Measurements from ENCODE around the gene ZNF598. TPM values are rescaled to one million over a fixed set of nuclear protein-coding genes. Genes with fewer than 3 reads are reported as not detected.

ZNF598 gene
- polyA plus RNA-seq, 1 donor from 2014 or later = 22.1 TPM

GRCh38 chr16:1978476-1979120, 31.0 kb downstream of the ZNF598 start:
- Histone ChIP-seq H3K4me3 (ENCODE audit: low read length) (no peak overlapping the region), H3K27me3 (ENCODE audit: insufficient read depth, low read depth, low read length) (peaks cover 29% of the 10 kb centered on the region), H3K9me3 (ENCODE audit: low read length) (no peaks in the 10 kb centered on the region), H3K9me2 (ENCODE audit: insufficient read depth, low read length) (no peaks in the 10 kb centered on the region), H3F3A (ENCODE audit: insufficient read depth, low read length, poor library complexity, severe bottlenecking) (no peaks in the 10 kb centered on the region), H3K9ac (ENCODE audit: low read length) (no peak overlapping the region), H3K4me2 (ENCODE audit: low read length) (no peak overlapping the region), H4K20me1 (ENCODE audit: insufficient read depth) (no peaks in the 10 kb centered on the region), H3K79me2 (replicated peaks; ENCODE audit: insufficient read depth, low read length) (no peaks in the 10 kb centered on the region), H3K27ac (ENCODE audit: low read length) (no peak overlapping the region), H3K36me3 (ENCODE audit: insufficient read depth, low read length) (no peaks in the 10 kb centered on the region), H2AFZ (ENCODE audit: low read depth, low read length) (no peak overlapping the region)
- TF ChIP-seq CTCF (IDR thresholded peaks at IDR 0.05; ENCODE audit: poor library complexity, severe bottlenecking) (no peak), TAF1 (IDR thresholded peaks at IDR 0.05; ENCODE audit: low read depth) (no peak), RAD21 (conservative IDR thresholded peaks at IDR 0.05) (no peak), REST (IDR thresholded peaks at IDR 0.05; ENCODE audit: borderline replicate concordance) (no peak), EP300 (conservative IDR thresholded peaks at IDR 0.05; ENCODE audit: poor library complexity, severe bottlenecking) (no peak), MXI1 (conservative IDR thresholded peaks at IDR 0.05; ENCODE audit: poor library complexity, severe bottlenecking) (no peak), EZH2 (IDR thresholded peaks at IDR 0.05; ENCODE audit: borderline replicate concordance, insufficient read depth, low read length, poor library complexity, severe bottlenecking) (no peak), POLR2AphosphoS5 (IDR thresholded peaks at IDR 0.05) (no peak), SMC3 (conservative IDR thresholded peaks at IDR 0.05; ENCODE audit: poor library complexity) (no peak)

- no peak overlapping the region for H3K4me2 ChIP-seq (ENCODE audit: low read length)
- H3K36me3 ChIP-seq (ENCODE audit: insufficient read depth, low read length) = no peaks in the 10 kb centered on the region
- H4K20me1 ChIP-seq (ENCODE audit: insufficient read depth) = no peaks in the 10 kb centered on the region
- H3K4me3 ChIP-seq (ENCODE audit: low read length) = no peak overlapping the region
- no peak overlapping the region for H3K9ac ChIP-seq (ENCODE audit: low read length)
- H3F3A ChIP-seq (ENCODE audit: insufficient read depth, low read length, poor library complexity, severe bottlenecking) = no peaks in the 10 kb centered on the region
- H3K27ac ChIP-seq (ENCODE audit: low read length) = no peak overlapping the region
- no peaks in the 10 kb centered on the region for H3K9me3 ChIP-seq (ENCODE audit: low read length)
- no peak overlapping the region for H2AFZ ChIP-seq (ENCODE audit: low read depth, low read length)
- H3K27me3 ChIP-seq (ENCODE audit: insufficient read depth, low read depth, low read length) = peaks cover 29% of the 10 kb centered on the region
- peaks cover under 1% of the 10 kb centered on the region for H3K79me2 ChIP-seq (replicated peaks; ENCODE audit: insufficient read depth, low read length)
- H3K9me2 ChIP-seq (ENCODE audit: insufficient read depth, low read length) = no peaks in the 10 kb centered on the region
- TF ChIP-seq EZH2 (IDR thresholded peaks at IDR 0.05; ENCODE audit: borderline replicate concordance, insufficient read depth, low read length, poor library complexity, severe bottlenecking) (no peak), MXI1 (conservative IDR thresholded peaks at IDR 0.05; ENCODE audit: poor library complexity, severe bottlenecking) (no peak), SMC3 (conservative IDR thresholded peaks at IDR 0.05; ENCODE audit: poor library complexity) (no peak)
Observed at GRCh38 chr16:1977875-1978268, 31.7 kb downstream of the ZNF598 start.
